ENCODE results near the gene SDHC.
"Not testable (repeated sequence)": the region's sequence is repeated elsewhere in the genome, so short reads cannot be mapped to it uniquely, and the experiment has no call there.

SDHC gene

GRCh38 chr1:161399257-161399998 lies 85.2 kb downstream of the SDHC start:
- in situ Hi-C loops (cut with MboI; ENCODE audit: low sequenced_read_pairs, unreplicated experiment): no loop called here
- DNase-seq (ENCODE audit: low spot score): peak; percentile 85
- no peak for TF ChIP-seq CTCF (IDR thresholded peaks at IDR 0.05; ENCODE audit: borderline replicate concordance, control extremely low read depth, extremely low read depth, insufficient read depth, missing control alignments)

DNA sequence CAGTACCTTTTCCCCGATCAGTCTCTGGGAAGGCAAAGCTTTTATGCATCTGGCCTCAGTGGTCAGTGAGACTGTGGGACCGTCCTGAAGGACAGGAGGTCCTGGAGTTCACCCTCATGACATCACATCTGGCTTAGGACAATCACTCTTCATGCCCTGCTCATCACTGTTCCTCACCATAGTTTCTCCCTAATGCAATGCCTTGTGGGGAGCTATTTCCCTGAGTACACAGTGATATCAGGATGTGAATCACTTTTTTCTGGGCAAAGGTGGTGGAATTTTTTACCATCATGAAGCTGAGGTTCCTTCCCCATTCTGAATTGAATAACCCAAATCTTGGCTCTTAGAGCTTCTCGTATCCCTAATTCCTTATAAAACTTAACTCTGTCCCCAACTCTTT lies 88.3 kb downstream of the SDHC start:
- DNase-seq (ENCODE audit: low spot score): no peak
- in situ Hi-C loops (cut with MboI; ENCODE audit: low sequenced_read_pairs, unreplicated experiment): no loop called here
- no peak for TF ChIP-seq CTCF (IDR thresholded peaks at IDR 0.05; ENCODE audit: borderline replicate concordance, control extremely low read depth, extremely low read depth, insufficient read depth, missing control alignments)

GRCh38 chr1:161404051-161404597 lies 89.9 kb downstream of the SDHC start:
- TF ChIP-seq CTCF (IDR thresholded peaks at IDR 0.05; ENCODE audit: borderline replicate concordance, control extremely low read depth, extremely low read depth, insufficient read depth, missing control alignments): no peak
- in situ Hi-C loops (cut with MboI; ENCODE audit: low sequenced_read_pairs, unreplicated experiment): no loop called here

GRCh38 chr1:161406551-161406950 lies 92.4 kb downstream of the SDHC start:
- DNase-seq (ENCODE audit: low spot score); in situ Hi-C loops (cut with MboI; ENCODE audit: low sequenced_read_pairs, unreplicated experiment): not testable (repeated sequence)

More at GRCh38 chr1:161404051-161404597, 89.9 kb downstream of the SDHC start:
- DNase-seq (ENCODE audit: low spot score): no peak

GRCh38 chr1:161407451-161407985 lies 93.3 kb downstream of the SDHC start:
- in situ Hi-C loops (cut with MboI; ENCODE audit: low sequenced_read_pairs, unreplicated experiment): no loop called here
- DNase-seq (ENCODE audit: low spot score): no peak
- TF ChIP-seq CTCF (IDR thresholded peaks at IDR 0.05; ENCODE audit: borderline replicate concordance, control extremely low read depth, extremely low read depth, insufficient read depth, missing control alignments): no peak

DNA sequence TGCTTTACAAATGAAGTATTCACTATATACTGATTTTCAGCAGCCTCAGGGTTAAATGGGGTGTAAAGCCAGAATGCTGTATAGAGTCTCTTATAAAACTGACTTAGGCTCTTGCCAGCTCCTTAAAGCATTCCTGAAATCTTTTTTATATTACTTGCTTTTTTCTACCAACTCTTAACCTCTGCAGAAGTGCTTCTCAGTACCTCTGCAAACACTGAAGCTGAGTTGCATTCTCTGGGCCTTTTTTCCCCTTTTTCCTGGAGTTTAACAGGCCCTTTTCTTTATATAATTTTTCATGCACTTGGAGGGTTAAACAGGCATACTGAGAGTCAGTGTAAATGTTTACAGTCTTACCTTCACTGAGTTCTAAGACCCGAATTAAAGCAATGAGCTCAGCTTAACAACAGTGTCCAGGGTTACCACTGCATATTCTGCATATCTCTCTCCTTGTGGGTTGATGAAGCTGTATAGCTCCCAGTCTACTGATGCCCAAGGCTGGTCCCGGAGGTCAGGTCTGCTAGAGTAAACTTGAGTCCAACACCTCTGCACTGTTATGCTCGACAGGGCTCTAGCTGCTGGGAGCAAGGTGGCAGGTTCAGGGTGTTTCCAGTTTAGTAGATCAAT lies 94.4 kb downstream of the SDHC start:
- in situ Hi-C loops (cut with MboI; ENCODE audit: low sequenced_read_pairs, unreplicated experiment): no loop called here
- TF ChIP-seq CTCF (IDR thresholded peaks at IDR 0.05; ENCODE audit: borderline replicate concordance, control extremely low read depth, extremely low read depth, insufficient read depth, missing control alignments): no peak
- DNase-seq (ENCODE audit: low spot score): no peak

GRCh38 chr1:161409848-161410635 lies 95.9 kb downstream of the SDHC start:
- in situ Hi-C loops (cut with MboI; ENCODE audit: low sequenced_read_pairs, unreplicated experiment); DNase-seq (ENCODE audit: low spot score): not testable (repeated sequence)

DNA sequence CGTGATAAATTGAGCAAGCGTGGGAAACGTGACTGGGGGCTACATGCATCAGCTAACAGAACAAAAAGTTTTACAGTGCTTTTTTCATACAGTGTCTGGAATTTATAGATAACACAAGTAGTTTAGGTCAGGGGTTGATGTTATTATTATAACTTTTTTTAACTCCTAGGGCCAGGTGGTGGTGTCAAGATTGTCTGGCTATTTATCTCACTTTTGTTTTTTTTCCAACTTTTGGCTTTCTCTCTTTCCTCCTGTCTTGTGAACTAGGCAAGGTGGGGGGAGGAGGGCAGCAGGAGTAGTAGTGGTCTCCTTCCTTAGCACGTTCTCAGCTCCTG lies 96.4 kb downstream of the SDHC start:
- in situ Hi-C loops (cut with MboI; ENCODE audit: low sequenced_read_pairs, unreplicated experiment); DNase-seq (ENCODE audit: low spot score): not testable (repeated sequence)

Measured in GM13976 (cell line).